HepG2 (cell line): ENCODE results near the gene ZNF670.

ENCODE experiments used
- AGO2 ChIP-seq: fragments of 200-400 bp; formaldehyde crosslinking; optimal IDR thresholded peaks from 2 replicates; pipeline ENCODE3; 2017; ENCODE audit warnings: mild to moderate bottlenecking, low read depth, low read length, moderate library complexity
- ATF7-NPFF ChIP-seq: sonication (generic); formaldehyde crosslinking; IDR thresholded peaks from 2 replicates; pipeline ENCODE4 v1.8.1; 2023; ENCODE audit warnings: mild to moderate bottlenecking, low read depth, missing genetic modification reagents, moderate library complexity
- CENPT ChIP-seq: sonication (generic); formaldehyde crosslinking; IDR thresholded peaks from 2 replicates; pipeline ENCODE4 v1.8.0; 2022; ENCODE audit warnings: low read depth, mild to moderate bottlenecking, moderate library complexity, missing genetic modification reagents
- CTCF ChIP-seq: sonication (generic); formaldehyde crosslinking; IDR thresholded peaks from 2 replicates; pipeline ENCODE4 v1.5.0; 2020; ENCODE audit warnings: mild to moderate bottlenecking, missing genetic modification reagents, moderate library complexity
- JUNB ChIP-seq: sonication (generic); formaldehyde crosslinking; IDR thresholded peaks from 2 replicates; pipeline ENCODE4 v1.8.0; 2022; ENCODE audit warnings: missing genetic modification reagents, mild to moderate bottlenecking, borderline replicate concordance
- MBNL3 ChIP-seq: fragments of 250-450 bp; sonication (Bioruptor Pico); conservative IDR thresholded peaks from 2 replicates; pipeline ENCODE4 v1.8.0; 2022; ENCODE audit warnings: mild to moderate bottlenecking, inconsistent platforms
- POLR2AphosphoS2 ChIP-seq: IDR thresholded peaks from 2 replicates; pipeline ENCODE4 v1.6.1; 2011; ENCODE audit warnings: low read depth, low read length, improper control_type of control experiment
- REST ChIP-seq, 2 experiments: IDR thresholded peaks; 2 replicates each; pipeline ENCODE4 v1.6.1; 2011 to 2012; ENCODE audit warnings: low read length in 2 of 2, borderline replicate concordance in 1 of 2, low read depth in 1 of 2, mild to moderate bottlenecking in 1 of 2, moderate library complexity in 1 of 2
- RXRA ChIP-seq: sonication (generic); formaldehyde crosslinking; IDR thresholded peaks from 2 replicates; pipeline ENCODE4 v1.5.1; 2020; ENCODE audit warnings: missing genetic modification reagents
- ZNF577 ChIP-seq: sonication (generic); formaldehyde crosslinking; IDR thresholded peaks from 2 replicates; pipeline ENCODE4 v1.4.0; 2020; ENCODE audit warnings: mild to moderate bottlenecking, low read depth, missing genetic modification reagents, borderline replicate concordance

- TF ChIP-seq REST (IDR thresholded peaks at IDR 0.05; ENCODE audit: borderline replicate concordance in 1 of 2, low read depth in 1 of 2, low read length in 2 of 2): no peak
- no peak for TF ChIP-seq ATF7-NPFF (CRISPR knock-in tag)
- no peak for TF ChIP-seq JUNB (CRISPR knock-in tag)
- TF ChIP-seq AGO2: no peak
- TF ChIP-seq RXRA (CRISPR knock-in tag): no peak; the same call in 1 of the 2 replicates
- TF ChIP-seq CTCF (CRISPR knock-in tag): no peak
- TF ChIP-seq CENPT (CRISPR knock-in tag): no peak
- TF ChIP-seq POLR2AphosphoS2: no peak
- no peak for TF ChIP-seq MBNL3 (CRISPR knock-in tag)
- TF ChIP-seq ZNF577 (CRISPR knock-in tag): no peak
These were observed 33.8 kb upstream of the ZNF670 start for GRCh38 chr1:247112479-247112781.
